Naive thymus-derived CD8-positive, alpha-beta T cell (primary cell): Measurements from ENCODE around the gene TPPP. TPM values are rescaled to one million over a fixed set of nuclear protein-coding genes. Genes with fewer than 3 reads are reported as not detected.
"Not testable (repeated sequence)": the region's sequence is repeated elsewhere in the genome, so short reads cannot be mapped to it uniquely, and the experiment has no call there.

Source experiments
- ATAC-seq, 2 donors: fragments of 150-1000 bp; cut with Tn5 transposase in 1 of 2; sonication (Bioruptor Pico), chemical (Tn5 transposase) in 1 of 2; 1 replicate in 1 of 2; 2 replicates in 1 of 2; pipeline ENCODE4 v1.10.0; 2021; ENCODE audit warnings: mild to moderate bottlenecking in 2 of 2, moderate library complexity in 2 of 2
- POLR2A ChIA-PET: fragments of 350-600 bp; sonication (Branson Sonifier 250); formaldehyde crosslinking; loops from one replicate; lab custom pipeline; 2021; ENCODE audit warnings: antibody characterized with exemption; lab: Charles Lee
- DNase-seq, 10 donors: peaks; one replicate each; pipeline versions ENCODE4 v3.0.0 to v3.0.0-alpha.2; 2020 to 2022
- H3K27ac Mint-ChIP-seq, 10 donors: one replicate each; pipeline ENCODE4 v1.8.0; 2020 to 2022; ENCODE audit warnings: mild to moderate bottlenecking in 10 of 10, mixed read lengths in 10 of 10, moderate library complexity in 4 of 10, inconsistent platforms in 1 of 10
- H3K27me3 Mint-ChIP-seq, 5 donors: one replicate each; pipeline ENCODE4 v1.8.0; 2021 to 2022; ENCODE audit warnings: mixed read lengths in 5 of 5
- H3K36me3 Mint-ChIP-seq, 3 donors: one replicate each; pipeline ENCODE4 v1.8.0; 2020 to 2022; ENCODE audit warnings: mixed read lengths in 3 of 3, mild to moderate bottlenecking in 2 of 3, inconsistent platforms in 1 of 3
- H3K4me1 Mint-ChIP-seq, 4 donors: one replicate each; pipeline ENCODE4 v1.8.0; 2021 to 2022; ENCODE audit warnings: mixed read lengths in 4 of 4
- H3K4me3 Mint-ChIP-seq, 10 donors: one replicate each; pipeline ENCODE4 v1.8.0; 2020 to 2022; ENCODE audit warnings: mild to moderate bottlenecking in 10 of 10, mixed read lengths in 10 of 10, moderate library complexity in 6 of 10, inconsistent platforms in 1 of 10
- H3K9me3 Mint-ChIP-seq, 9 donors: one replicate each; pipeline ENCODE4 v1.8.0; 2020 to 2022; ENCODE audit warnings: mixed read lengths in 9 of 9, mild to moderate bottlenecking in 3 of 9, inconsistent platforms in 1 of 9, moderate library complexity in 1 of 9
- polyA plus RNA-seq, 3 donors: library from polyadenylated mRNA; unstranded; fragments of 300-500 nt; fragmentation: Illumina TruSeq; gene quantifications; one replicate each; pipeline ENCODE4 v1.2.3, GENCODE V29; 2021
- total RNA-seq, 8 experiments: library from RNA in 2 of 8; stranded (reverse) in 2 of 8; gene quantifications; one replicate each; pipeline ENCODE4 v1.2.3 and lab custom pipeline; 2021 to 2026

Gene TPPP
- total and polyA plus RNA-seq, 5 experiments from 2014 or later, result 0.16 to 0.49 (median 0.25) TPM; not detected in 2

DNA sequence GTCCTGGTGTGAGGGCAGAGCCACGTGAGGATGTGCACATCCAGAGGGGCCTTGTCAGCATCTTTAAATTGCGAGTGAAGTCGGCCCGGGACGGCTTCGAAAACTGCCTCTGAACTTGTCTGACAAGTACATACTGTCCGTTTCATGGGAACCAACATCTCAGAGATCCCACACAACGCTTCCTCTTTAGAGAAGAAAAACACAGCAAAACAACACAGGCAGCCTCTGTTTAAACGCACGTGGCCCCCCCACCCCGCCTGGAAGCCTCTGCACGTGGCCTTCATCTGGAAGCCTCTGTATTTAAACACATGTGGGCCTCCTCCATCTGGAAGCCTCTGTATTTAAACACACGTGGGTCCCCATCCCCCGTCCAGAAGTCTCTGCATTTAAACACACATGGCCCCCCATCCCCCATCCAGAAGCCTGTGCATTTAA, 51.8 kb downstream of the TPPP start:
- H3K4me1 Mint-ChIP-seq, result peaks cover 0 to 3% (median 1%) of the 10 kb centered on the region in 4 donors
- H3K4me3 Mint-ChIP-seq, result no peak overlapping the region
- POLR2A ChIA-PET, result no interaction called here
- no peaks in the 10 kb centered on the region for H3K9me3 Mint-ChIP-seq
- H3K27me3 Mint-ChIP-seq, result no peaks in the 10 kb centered on the region
- peaks cover 0 to 73% (median 5%) of the 10 kb centered on the region in 3 donors for H3K36me3 Mint-ChIP-seq
- DNase-seq, result no peak
- no peak overlapping the region for H3K27ac Mint-ChIP-seq
- no peak for ATAC-seq

GRCh38 chr5:640461-641330, 52.5 kb downstream of the TPPP start:
- H3K27me3 Mint-ChIP-seq, result no peaks in the 10 kb centered on the region
- H3K4me1 Mint-ChIP-seq, result peaks cover 0 to 3% (median 1%) of the 10 kb centered on the region in 4 donors
- DNase-seq (no peak), ATAC-seq (no peak)
- POLR2A ChIA-PET, result no interaction called here
- peaks cover 5 to 73% (median 11%) of the 10 kb centered on the region in 3 donors for H3K36me3 Mint-ChIP-seq
- H3K4me3 Mint-ChIP-seq, result no peak overlapping the region
- peaks cover 0 to 3% (median 0%) of the 10 kb centered on the region in 9 donors for H3K9me3 Mint-ChIP-seq
- no peak overlapping the region for H3K27ac Mint-ChIP-seq

GRCh38 chr5:639584-640213, 53.5 kb downstream of the TPPP start:
- ATAC-seq, result no peak
- peaks cover 0 to 3% (median 0%) of the 10 kb centered on the region in 9 donors for H3K9me3 Mint-ChIP-seq
- peaks cover 6 to 75% (median 20%) of the 10 kb centered on the region in 3 donors for H3K36me3 Mint-ChIP-seq
- H3K27me3 Mint-ChIP-seq, result no peaks in the 10 kb centered on the region
- no peak overlapping the region for H3K4me3 Mint-ChIP-seq
- H3K27ac Mint-ChIP-seq, result no peak overlapping the region
- H3K4me1 Mint-ChIP-seq, result peaks cover 0 to 3% (median 1%) of the 10 kb centered on the region in 4 donors
- no peak for DNase-seq
- POLR2A ChIA-PET, result no interaction called here

GRCh38 chr5:639253-639530, 54.0 kb downstream of the TPPP start:
- H3K36me3 Mint-ChIP-seq, result peaks cover 10 to 76% (median 25%) of the 10 kb centered on the region in 3 donors
- no peaks in the 10 kb centered on the region for H3K27me3 Mint-ChIP-seq
- POLR2A ChIA-PET, result no interaction called here
- DNase-seq (no peak), ATAC-seq (no peak)
- H3K4me3 Mint-ChIP-seq, result no peak overlapping the region
- H3K27ac Mint-ChIP-seq, result no peak overlapping the region
- H3K4me1 Mint-ChIP-seq, result peaks cover 0 to 2% (median under 1%) of the 10 kb centered on the region in 4 donors
- H3K9me3 Mint-ChIP-seq, result peaks cover 0 to 3% (median 0%) of the 10 kb centered on the region in 9 donors

DNA sequence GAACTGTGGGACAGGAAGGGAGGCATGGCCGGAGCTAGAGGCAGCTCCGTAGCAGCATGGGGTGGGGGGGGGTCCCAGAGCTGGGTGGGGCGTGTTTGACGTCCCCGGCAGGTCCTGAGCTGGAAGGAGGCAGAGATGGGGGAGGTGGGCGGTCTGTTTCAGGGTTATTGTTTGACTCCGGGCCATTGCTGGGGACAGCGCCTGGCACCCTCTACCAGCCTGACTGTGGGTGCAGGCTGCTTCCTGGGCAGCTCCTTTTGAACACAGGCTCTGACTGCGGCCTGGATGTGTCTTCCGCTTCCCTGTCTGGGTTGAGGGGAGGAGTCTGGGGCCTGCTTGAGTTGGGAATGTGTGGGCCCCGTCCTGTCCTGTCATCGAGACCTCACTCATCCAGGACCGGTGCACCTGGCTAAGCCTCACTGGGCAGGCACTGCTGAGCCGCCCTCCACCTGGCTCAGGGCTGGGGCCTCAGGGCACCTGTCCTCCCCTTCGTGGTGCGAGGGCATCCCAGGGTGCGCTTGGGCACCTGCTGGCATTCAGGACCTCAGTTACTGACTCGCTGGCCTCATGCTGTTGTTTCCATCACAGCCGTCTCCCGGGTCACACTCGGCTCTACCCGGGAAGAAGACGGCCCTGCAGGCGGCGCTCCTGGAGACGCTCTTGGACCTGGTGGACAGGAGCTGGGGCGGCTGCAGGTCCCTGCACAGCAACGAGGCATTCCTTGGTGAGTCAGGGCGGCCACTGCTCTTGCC, 54.5 kb downstream of the TPPP start:
- H3K9me3 Mint-ChIP-seq, result peaks cover 0 to 3% (median 0%) of the 10 kb centered on the region in 9 donors
- no peaks in the 10 kb centered on the region for H3K27me3 Mint-ChIP-seq
- DNase-seq (no peak), ATAC-seq (no peak)
- POLR2A ChIA-PET, result no interaction called here
- peaks cover 0 to 2% (median 0%) of the 10 kb centered on the region in 4 donors for H3K4me1 Mint-ChIP-seq
- H3K27ac Mint-ChIP-seq, result no peak overlapping the region
- no peak overlapping the region for H3K4me3 Mint-ChIP-seq
- H3K36me3 Mint-ChIP-seq, result peaks cover 10 to 79% (median 30%) of the 10 kb centered on the region in 3 donors

- DNase-seq, result no peak
- peaks cover 10 to 78% (median 33%) of the 10 kb centered on the region in 3 donors for H3K36me3 Mint-ChIP-seq
- H3K9me3 Mint-ChIP-seq, result peaks cover 0 to 3% (median 0%) of the 10 kb centered on the region in 9 donors
- H3K4me3 Mint-ChIP-seq, result no peak overlapping the region
- H3K27me3 Mint-ChIP-seq, result no peaks in the 10 kb centered on the region
- H3K27ac Mint-ChIP-seq, result peak overlapping the region in 1 of 10 donors; percentile 41
- H3K4me1 Mint-ChIP-seq, result no peaks in the 10 kb centered on the region
- POLR2A ChIA-PET, result no interaction called here
- no peak for ATAC-seq
Observed at GRCh38 chr5:637581-638450, 55.3 kb downstream of the TPPP start.

- H3K36me3 Mint-ChIP-seq, result peaks cover 10 to 72% (median 33%) of the 10 kb centered on the region in 3 donors
- no peak for ATAC-seq
- POLR2A ChIA-PET, result no interaction called here
- no peaks in the 10 kb centered on the region for H3K27me3 Mint-ChIP-seq
- H3K9me3 Mint-ChIP-seq, result peaks cover 0 to 3% (median 0%) of the 10 kb centered on the region in 9 donors
- no peaks in the 10 kb centered on the region for H3K4me1 Mint-ChIP-seq
- H3K4me3 Mint-ChIP-seq, result no peak overlapping the region
- DNase-seq, result no peak
- peak overlapping the region in 1 of 10 donors; percentile 35 for H3K27ac Mint-ChIP-seq
Observed at GRCh38 chr5:636951-637350, 56.2 kb downstream of the TPPP start.

- DNase-seq (no peak), ATAC-seq (no peak)
- no peak overlapping the region for H3K4me3 Mint-ChIP-seq
- peaks cover 10 to 61% (median 33%) of the 10 kb centered on the region in 3 donors for H3K36me3 Mint-ChIP-seq
- no peaks in the 10 kb centered on the region for H3K27me3 Mint-ChIP-seq
- no peaks in the 10 kb centered on the region for H3K4me1 Mint-ChIP-seq
- H3K9me3 Mint-ChIP-seq, result peaks cover 0 to 3% (median 0%) of the 10 kb centered on the region in 9 donors
- POLR2A ChIA-PET, result no interaction called here
- H3K27ac Mint-ChIP-seq, result no peak overlapping the region
Observed at GRCh38 chr5:635306-636055, 57.7 kb downstream of the TPPP start.

GRCh38 chr5:634191-634590, 59.0 kb downstream of the TPPP start:
- no peaks in the 10 kb centered on the region for H3K4me1 Mint-ChIP-seq
- no peak overlapping the region for H3K4me3 Mint-ChIP-seq
- H3K36me3 Mint-ChIP-seq, result peaks cover 10 to 51% (median 33%) of the 10 kb centered on the region in 3 donors
- ATAC-seq, result no peak
- POLR2A ChIA-PET, result no interaction called here
- DNase-seq, result no peak
- peak overlapping the region in 1 of 10 donors; percentile 10 for H3K27ac Mint-ChIP-seq
- no peaks in the 10 kb centered on the region for H3K27me3 Mint-ChIP-seq
- peaks cover 0 to 3% (median 0%) of the 10 kb centered on the region in 9 donors for H3K9me3 Mint-ChIP-seq

GRCh38 chr5:633501-633955, 59.6 kb downstream of the TPPP start:
- no peak for ATAC-seq
- Mint-ChIP-seq H3K9me3 (peaks cover 0 to 3% (median 0%) of the 10 kb centered on the region in 9 donors), H3K4me3 (no peak overlapping the region), H3K4me1 (no peaks in the 10 kb centered on the region), H3K27me3 (no peaks in the 10 kb centered on the region), H3K27ac (no peak overlapping the region), H3K36me3 (peaks cover 10 to 50% (median 33%) of the 10 kb centered on the region in 3 donors)
- POLR2A ChIA-PET, result no interaction called here
- no peak for DNase-seq

GRCh38 chr5:628351-629205, 64.6 kb downstream of the TPPP start:
- H3K9me3 Mint-ChIP-seq, ATAC-seq, H3K27me3 Mint-ChIP-seq, H3K27ac Mint-ChIP-seq, POLR2A ChIA-PET, H3K4me1 Mint-ChIP-seq, H3K4me3 Mint-ChIP-seq: not testable (repeated sequence)
- DNase-seq, result peak in 1 of 10 donors; percentile 56
- peaks cover 0 to 40% (median 3%) of the 10 kb centered on the region in 3 donors for H3K36me3 Mint-ChIP-seq
